ENCODE measurements around the gene CADPS2. TPM values are rescaled to one million over a fixed set of nuclear protein-coding genes. Genes with fewer than 3 reads are reported as not detected.

Gene CADPS2
- total RNA-seq, 2 experiments from 2014 or later: not detected

DNA sequence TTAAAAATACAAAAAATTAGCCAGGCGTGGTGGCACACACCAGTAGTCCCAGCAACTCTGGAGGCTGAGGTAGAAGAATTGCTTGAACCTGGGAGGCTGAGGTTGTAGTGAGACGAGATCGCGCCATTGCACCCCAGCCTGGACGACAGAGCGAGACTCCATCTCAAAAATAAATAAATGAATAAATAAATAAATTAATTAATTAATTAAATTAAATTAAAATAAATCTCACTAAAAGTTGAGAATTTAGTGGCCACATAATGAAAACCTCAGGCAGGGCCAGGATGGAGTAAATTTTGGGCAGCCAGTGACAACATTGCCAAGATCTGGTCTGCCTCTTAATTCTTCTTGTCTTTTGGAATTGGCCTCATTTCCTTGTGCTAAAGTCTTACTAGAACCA, 394.3 kb downstream of the CADPS2 start:
- no peak overlapping the region for H3K4me3 Mint-ChIP-seq
- no peak for DNase-seq
- H3K27me3 Mint-ChIP-seq: no peaks in the 10 kb centered on the region
- H3K9me3 Mint-ChIP-seq (ENCODE audit: low read depth): peaks cover 5% of the 10 kb centered on the region
- H3K36me3 Mint-ChIP-seq (ENCODE audit: low read depth): no peaks in the 10 kb centered on the region
- no peak overlapping the region for H3K27ac Mint-ChIP-seq
- no peak for ATAC-seq
- intact Hi-C loops (cut with DNase I, micrococcal nuclease): no loop called here
- CTCF ChIA-PET: no interaction called here
- POLR2A ChIA-PET: no interaction called here
- no peaks in the 10 kb centered on the region for H3K4me1 Mint-ChIP-seq

DNA sequence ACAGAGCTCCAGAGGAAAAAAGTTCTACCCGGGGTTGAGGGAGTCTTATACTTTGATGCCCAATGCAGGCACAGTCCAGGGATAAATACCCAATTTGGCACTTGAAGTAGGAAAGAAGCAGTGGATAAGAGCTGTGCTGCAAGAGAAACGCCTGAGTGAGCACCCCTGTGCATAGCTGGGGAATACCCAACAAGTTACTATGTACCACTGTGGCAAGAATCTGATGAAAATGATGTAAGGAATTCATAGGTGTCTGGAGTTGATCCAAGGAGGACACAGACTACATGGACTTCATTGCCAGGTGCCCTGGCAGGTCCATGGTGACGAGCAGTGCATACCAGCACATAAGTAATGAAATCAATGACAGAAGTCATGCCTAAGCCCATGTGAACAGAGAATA, 398.0 kb downstream of the CADPS2 start:
- ChIA-PET POLR2A (no interaction called here), CTCF (no interaction called here)
- Mint-ChIP-seq H3K4me1 (no peaks in the 10 kb centered on the region), H3K9me3 (ENCODE audit: low read depth) (peaks cover 5% of the 10 kb centered on the region), H3K27me3 (no peaks in the 10 kb centered on the region), H3K27ac (no peak overlapping the region), H3K36me3 (ENCODE audit: low read depth) (no peaks in the 10 kb centered on the region), H3K4me3 (no peak overlapping the region)
- ATAC-seq: no peak
- intact Hi-C loops (cut with DNase I, micrococcal nuclease): no loop called here
- no peak for DNase-seq

DNA sequence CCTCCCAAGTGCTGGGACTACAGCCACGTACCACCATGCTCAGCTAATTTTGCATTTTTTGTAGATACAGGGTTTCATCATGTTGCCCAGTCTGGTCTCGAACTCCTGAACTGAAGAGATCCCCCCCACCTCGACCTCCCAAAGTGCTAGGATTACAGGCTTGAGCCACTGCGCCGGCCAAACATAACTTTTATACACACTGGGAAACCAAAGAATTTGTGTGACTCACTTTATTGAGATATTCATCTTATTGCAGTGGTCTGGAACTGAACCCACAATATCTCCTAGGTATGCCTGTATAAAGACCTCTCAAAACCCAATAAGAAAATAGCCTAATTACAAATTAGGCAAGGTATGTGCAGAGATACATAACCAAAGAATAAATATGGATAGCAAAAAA, 399.1 kb downstream of the CADPS2 start:
- H3K36me3 Mint-ChIP-seq (ENCODE audit: low read depth): no peaks in the 10 kb centered on the region
- H3K27ac Mint-ChIP-seq: no peak overlapping the region
- ATAC-seq (no peak), DNase-seq (no peak)
- H3K4me3 Mint-ChIP-seq: no peak overlapping the region
- no peaks in the 10 kb centered on the region for H3K27me3 Mint-ChIP-seq
- H3K9me3 Mint-ChIP-seq (ENCODE audit: low read depth): peaks cover 2% of the 10 kb centered on the region
- H3K4me1 Mint-ChIP-seq: no peaks in the 10 kb centered on the region
- intact Hi-C loops (cut with DNase I, micrococcal nuclease): no loop called here
- POLR2A ChIA-PET: no interaction called here
- CTCF ChIA-PET: no interaction called here

DNA sequence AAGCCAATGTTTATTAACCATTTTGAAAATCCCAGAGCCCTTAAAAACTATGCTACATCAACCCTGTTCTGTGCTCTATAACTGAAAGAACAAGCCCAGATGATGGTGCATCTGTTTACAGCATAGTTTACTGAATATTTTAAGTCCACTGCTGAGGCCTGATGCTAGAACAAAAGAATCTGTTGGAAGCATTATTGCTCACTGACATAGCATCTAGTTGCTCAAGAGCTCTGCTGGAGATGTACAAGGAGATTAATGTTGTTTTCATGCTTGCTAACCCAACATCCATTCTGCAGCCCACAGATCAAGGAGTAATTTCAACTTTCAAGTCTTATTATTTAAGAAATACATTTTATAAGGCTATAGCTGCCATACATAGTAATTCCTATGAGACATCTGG, 400.4 kb downstream of the CADPS2 start:
- ChIA-PET CTCF (interaction anchor here (0.6 kb wide), 1 partner anchor 300 kb away, joined by 3 read pairs; no protein-coding TSS in a partner anchor), POLR2A (no interaction called here)
- ATAC-seq (no peak), DNase-seq (no peak)
- Mint-ChIP-seq H3K27ac (no peak overlapping the region), H3K36me3 (ENCODE audit: low read depth) (no peaks in the 10 kb centered on the region), H3K9me3 (ENCODE audit: low read depth) (peaks cover 2% of the 10 kb centered on the region), H3K27me3 (no peaks in the 10 kb centered on the region), H3K4me1 (no peaks in the 10 kb centered on the region), H3K4me3 (no peak overlapping the region)
- intact Hi-C loops (cut with DNase I, micrococcal nuclease): no loop called here

DNA sequence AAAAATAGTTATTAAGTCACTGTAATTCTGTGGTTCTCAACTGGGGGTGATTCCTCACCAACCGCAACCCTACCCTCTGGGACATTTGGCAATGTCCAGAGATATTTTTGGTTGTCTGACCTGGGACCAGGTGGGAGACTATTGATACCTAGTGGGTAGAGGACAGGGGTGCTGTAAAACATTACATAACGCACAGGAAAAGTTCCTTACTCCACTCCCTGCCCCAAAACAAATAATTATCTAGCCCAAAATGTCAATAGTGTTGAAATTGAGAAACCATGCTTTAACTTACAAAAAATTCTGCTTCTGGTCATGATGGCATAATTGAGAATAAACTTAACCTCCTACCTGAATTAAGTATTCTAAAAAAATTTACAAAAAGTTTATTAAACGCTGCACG, 404.0 kb downstream of the CADPS2 start:
- Mint-ChIP-seq H3K27me3 (no peaks in the 10 kb centered on the region), H3K36me3 (ENCODE audit: low read depth) (no peaks in the 10 kb centered on the region), H3K4me3 (no peak overlapping the region), H3K9me3 (ENCODE audit: low read depth) (peaks cover 2% of the 10 kb centered on the region), H3K27ac (no peak overlapping the region), H3K4me1 (no peaks in the 10 kb centered on the region)
- ATAC-seq (no peak), DNase-seq (no peak)
- intact Hi-C loops (cut with DNase I, micrococcal nuclease): no loop called here
- POLR2A ChIA-PET: no interaction called here
- CTCF ChIA-PET: no interaction called here

DNA sequence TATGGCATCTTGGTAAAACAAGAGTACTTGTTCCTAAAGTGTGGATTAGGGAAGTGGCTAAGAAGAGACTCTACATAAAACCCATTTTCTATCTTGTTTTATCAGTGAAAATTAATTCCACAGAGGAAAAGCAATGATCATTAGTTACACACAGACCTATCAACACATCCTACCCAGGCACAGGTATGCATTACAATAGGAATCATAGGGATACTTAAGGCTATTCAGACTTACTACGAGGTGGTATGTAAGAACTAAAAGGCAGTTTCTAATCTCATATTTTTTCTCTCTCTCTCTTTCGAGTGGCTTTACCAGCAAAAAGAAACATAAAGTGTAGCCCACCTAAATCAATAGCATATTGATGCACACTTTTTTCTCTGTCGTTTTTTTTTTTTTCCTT, 415.4 kb downstream of the CADPS2 start:
- Mint-ChIP-seq H3K4me1 (no peaks in the 10 kb centered on the region), H3K27ac (no peak overlapping the region), H3K27me3 (no peaks in the 10 kb centered on the region), H3K36me3 (ENCODE audit: low read depth) (no peaks in the 10 kb centered on the region), H3K9me3 (ENCODE audit: low read depth) (no peaks in the 10 kb centered on the region), H3K4me3 (no peak overlapping the region)
- DNase-seq (no peak), ATAC-seq (no peak)
- ChIA-PET CTCF (no interaction called here), POLR2A (no interaction called here)
- intact Hi-C loops (cut with DNase I, micrococcal nuclease): no loop called here

DNA sequence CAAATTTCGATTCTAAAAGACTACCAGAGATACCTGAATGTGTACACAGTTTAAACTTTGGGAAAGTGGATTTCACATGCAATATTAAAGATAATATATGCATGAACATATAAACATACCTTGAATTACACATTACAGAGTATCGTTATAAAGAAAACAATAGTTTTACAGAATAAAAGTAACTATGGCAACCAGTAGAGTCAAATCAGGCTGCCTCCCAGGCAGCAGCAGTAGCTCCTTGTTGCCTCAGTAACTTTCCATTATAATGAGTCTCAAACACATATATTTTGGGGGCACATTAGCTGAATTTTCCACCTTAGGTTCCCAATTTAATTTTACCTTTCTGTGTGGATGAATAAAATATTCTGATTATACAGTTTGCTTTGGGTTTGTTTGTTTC, 417.3 kb downstream of the CADPS2 start:
- DNase-seq (no peak), ATAC-seq (no peak)
- Mint-ChIP-seq H3K27ac (no peak overlapping the region), H3K4me3 (no peak overlapping the region), H3K27me3 (no peaks in the 10 kb centered on the region), H3K36me3 (ENCODE audit: low read depth) (no peaks in the 10 kb centered on the region), H3K9me3 (ENCODE audit: low read depth) (no peaks in the 10 kb centered on the region), H3K4me1 (no peaks in the 10 kb centered on the region)
- intact Hi-C loops (cut with DNase I, micrococcal nuclease): no loop called here
- ChIA-PET CTCF (no interaction called here), POLR2A (interaction anchor here (0.6 kb wide), 1 partner anchor 432 kb away, joined by 4 read pairs; no protein-coding TSS in a partner anchor)

DNA sequence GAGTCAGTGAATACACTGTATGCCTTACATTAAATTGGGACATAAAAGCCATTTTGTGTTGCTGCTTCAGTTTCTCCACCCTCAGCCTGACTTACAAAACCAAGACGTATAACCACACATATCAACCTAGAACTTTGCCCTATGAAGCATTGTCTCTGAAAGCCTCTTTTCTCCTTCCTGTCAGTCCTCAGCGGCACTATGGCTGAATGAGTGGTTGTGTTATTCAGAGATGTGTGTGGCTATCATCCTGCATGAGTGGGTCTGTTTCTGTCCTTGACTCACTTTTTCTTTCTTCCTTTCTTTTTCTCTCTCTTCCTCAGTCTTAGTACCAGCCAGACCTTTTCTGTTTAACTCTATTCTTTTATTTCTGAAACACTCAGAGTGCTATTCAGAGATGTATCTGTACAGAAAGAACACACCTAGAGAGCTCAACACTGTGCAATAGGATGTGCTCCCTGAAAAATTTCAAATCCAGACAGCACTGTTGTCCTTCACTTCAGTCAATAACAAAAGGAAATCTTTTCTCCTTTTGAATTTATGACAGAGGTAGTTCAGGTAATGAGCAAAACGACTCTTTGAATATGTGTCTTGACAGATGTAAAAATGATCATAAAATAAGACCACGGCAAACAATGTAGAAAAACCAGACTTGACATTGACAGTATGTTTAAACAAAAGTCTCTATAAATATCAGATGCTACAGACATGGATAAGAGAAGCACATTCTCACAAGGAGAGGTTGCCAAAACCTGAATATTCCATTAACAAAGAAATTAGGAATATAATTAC, 418.4 kb downstream of the CADPS2 start:
- Mint-ChIP-seq H3K27me3 (no peaks in the 10 kb centered on the region), H3K9me3 (ENCODE audit: low read depth) (no peaks in the 10 kb centered on the region), H3K27ac (no peak overlapping the region), H3K36me3 (ENCODE audit: low read depth) (no peaks in the 10 kb centered on the region), H3K4me3 (no peak overlapping the region), H3K4me1 (no peaks in the 10 kb centered on the region)
- ChIA-PET POLR2A (no interaction called here), CTCF (no interaction called here)
- ATAC-seq: no peak
- intact Hi-C loops (cut with DNase I, micrococcal nuclease): no loop called here
- DNase-seq: no peak

DNA sequence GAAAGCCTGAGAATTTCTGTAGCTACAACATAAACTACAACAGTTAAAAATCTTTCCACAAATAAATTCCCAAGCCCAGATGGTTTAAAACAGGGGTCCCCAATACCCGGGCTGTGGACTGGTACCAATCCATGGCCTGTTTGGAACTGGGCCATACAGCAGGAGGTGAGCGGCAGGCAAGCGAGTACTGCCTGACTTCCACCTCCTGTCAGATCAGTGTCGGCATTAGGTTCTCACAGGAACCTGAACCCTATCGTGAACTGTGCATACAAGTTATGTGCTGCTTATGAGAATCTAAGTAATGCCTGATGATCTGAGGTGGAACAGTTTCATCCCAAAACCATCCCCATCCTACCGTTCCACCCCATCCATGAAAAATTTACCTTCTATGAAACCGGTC, 421.0 kb downstream of the CADPS2 start:
- ATAC-seq (no peak), DNase-seq (no peak)
- Mint-ChIP-seq H3K4me3 (no peak overlapping the region), H3K4me1 (no peaks in the 10 kb centered on the region), H3K9me3 (ENCODE audit: low read depth) (no peaks in the 10 kb centered on the region), H3K27me3 (no peaks in the 10 kb centered on the region), H3K27ac (no peak overlapping the region), H3K36me3 (ENCODE audit: low read depth) (no peaks in the 10 kb centered on the region)
- CTCF ChIA-PET: no interaction called here
- POLR2A ChIA-PET: no interaction called here
- intact Hi-C loops (cut with DNase I, micrococcal nuclease): no loop called here

DNA sequence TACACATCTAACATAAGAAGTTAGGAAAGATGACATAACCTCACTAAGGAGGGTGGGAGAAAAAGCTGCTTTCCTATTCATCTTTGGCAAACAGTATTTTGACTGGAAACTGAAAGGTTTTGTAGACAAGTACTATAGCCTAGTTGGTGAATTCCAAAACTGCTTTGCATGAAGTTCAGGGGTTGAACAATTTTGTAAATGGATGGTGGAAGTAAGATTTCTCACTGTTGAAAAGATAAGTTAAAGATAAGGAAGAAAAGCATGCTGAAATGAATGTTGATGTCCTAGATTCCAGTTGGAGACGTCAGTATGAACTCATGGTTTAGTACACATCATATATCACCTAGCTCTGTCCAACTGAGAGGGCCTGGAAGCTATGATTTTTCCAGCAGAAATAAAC, 422.6 kb downstream of the CADPS2 start:
- DNase-seq (no peak), ATAC-seq (no peak)
- H3K4me1 Mint-ChIP-seq: no peaks in the 10 kb centered on the region
- H3K27me3 Mint-ChIP-seq: no peaks in the 10 kb centered on the region
- intact Hi-C loops (cut with DNase I, micrococcal nuclease): no loop called here
- no peaks in the 10 kb centered on the region for H3K36me3 Mint-ChIP-seq (ENCODE audit: low read depth)
- POLR2A ChIA-PET: no interaction called here
- no peak overlapping the region for H3K4me3 Mint-ChIP-seq
- no peaks in the 10 kb centered on the region for H3K9me3 Mint-ChIP-seq (ENCODE audit: low read depth)
- CTCF ChIA-PET: no interaction called here
- no peak overlapping the region for H3K27ac Mint-ChIP-seq

DNA sequence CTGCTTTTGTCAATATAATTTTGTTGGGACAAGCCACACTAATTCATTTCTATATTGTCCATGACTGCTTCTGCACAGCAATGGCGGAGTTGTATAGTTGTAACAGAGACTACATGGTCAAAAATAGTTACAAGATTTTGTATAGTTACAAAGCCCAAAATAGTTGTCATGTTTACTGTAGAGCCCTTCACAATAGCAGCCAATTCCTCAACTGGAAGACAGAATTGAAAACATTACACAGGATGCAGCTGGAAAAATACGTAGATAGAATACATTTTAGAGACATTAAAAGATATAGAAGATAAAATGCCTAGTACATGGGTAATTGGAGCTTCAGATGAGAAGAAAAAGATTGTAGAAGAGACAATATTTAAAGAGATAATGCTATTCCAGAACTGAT, 425.3 kb downstream of the CADPS2 start:
- POLR2A ChIA-PET: no interaction called here
- intact Hi-C loops (cut with DNase I, micrococcal nuclease): no loop called here
- H3K4me1 Mint-ChIP-seq: no peaks in the 10 kb centered on the region
- no peaks in the 10 kb centered on the region for H3K36me3 Mint-ChIP-seq (ENCODE audit: low read depth)
- no peak overlapping the region for H3K27ac Mint-ChIP-seq
- H3K9me3 Mint-ChIP-seq (ENCODE audit: low read depth): no peaks in the 10 kb centered on the region
- H3K27me3 Mint-ChIP-seq: no peaks in the 10 kb centered on the region
- ATAC-seq (no peak), DNase-seq (no peak)
- no peak overlapping the region for H3K4me3 Mint-ChIP-seq
- CTCF ChIA-PET: interaction anchor here (0.6 kb wide), 1 partner anchor 138 kb away, joined by 3 read pairs; no protein-coding TSS in a partner anchor

DNA sequence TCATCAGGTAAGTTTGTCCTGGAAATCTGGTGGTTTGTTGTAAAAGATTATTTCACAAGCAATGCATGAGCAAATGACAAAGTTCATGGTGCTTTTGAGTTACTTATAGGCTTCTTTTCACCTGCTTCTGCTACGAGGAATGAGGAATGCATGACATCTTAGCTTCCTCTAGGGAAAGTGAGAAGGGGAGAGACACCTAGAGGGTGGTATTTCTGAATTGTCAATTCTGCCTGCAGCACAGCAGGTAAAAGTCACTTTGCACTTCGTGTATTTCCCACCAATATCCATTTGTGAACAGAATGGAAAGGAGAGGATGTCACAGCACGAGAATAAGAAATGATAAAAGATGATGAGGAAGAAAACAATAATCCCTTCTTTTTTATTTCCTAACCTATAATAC, 428.3 kb downstream of the CADPS2 start:
- H3K27ac Mint-ChIP-seq: no peak overlapping the region

DNA sequence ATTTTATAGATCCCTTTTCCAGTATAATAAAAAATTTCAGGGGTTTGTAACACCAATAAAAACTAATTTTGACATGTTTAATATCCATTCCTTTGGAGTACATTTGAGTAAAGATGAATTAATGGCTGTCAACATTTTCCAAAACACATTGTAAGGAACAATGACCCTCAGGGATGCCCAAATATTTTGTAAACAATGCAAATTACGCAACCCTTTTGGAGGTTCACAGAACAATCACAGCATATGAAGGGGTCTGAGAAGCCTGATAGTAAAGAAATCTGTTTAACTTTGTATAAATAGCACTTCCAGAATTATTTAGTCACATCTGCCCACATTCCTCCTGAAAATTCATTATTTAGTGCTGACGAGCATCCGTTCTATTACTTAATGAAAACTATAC, 428.9 kb downstream of the CADPS2 start:
- ATAC-seq (no peak), DNase-seq (no peak)
- ChIA-PET CTCF (no interaction called here), POLR2A (no interaction called here)
- intact Hi-C loops (cut with DNase I, micrococcal nuclease): no loop called here
- Mint-ChIP-seq H3K4me1 (no peaks in the 10 kb centered on the region), H3K36me3 (ENCODE audit: low read depth) (no peaks in the 10 kb centered on the region), H3K9me3 (ENCODE audit: low read depth) (no peaks in the 10 kb centered on the region), H3K27ac (no peak overlapping the region), H3K27me3 (no peaks in the 10 kb centered on the region), H3K4me3 (no peak overlapping the region)

More for the DNA sequence above, 428.3 kb downstream of the CADPS2 start:
- ChIA-PET POLR2A (no interaction called here), CTCF (no interaction called here)
- H3K4me3 Mint-ChIP-seq: no peak overlapping the region
- DNase-seq (no peak), ATAC-seq (no peak)
- H3K27me3 Mint-ChIP-seq: no peaks in the 10 kb centered on the region
- H3K9me3 Mint-ChIP-seq (ENCODE audit: low read depth): no peaks in the 10 kb centered on the region
- intact Hi-C loops (cut with DNase I, micrococcal nuclease): no loop called here
- H3K36me3 Mint-ChIP-seq (ENCODE audit: low read depth): no peaks in the 10 kb centered on the region
- H3K4me1 Mint-ChIP-seq: no peaks in the 10 kb centered on the region

Data from activated CD4-positive, alpha-beta T cell treated with anti-CD3 and anti-CD28 coated beads for 36 hours (primary cell).